Fibroblast of lung (primary cell): ENCODE data around the gene DCDC2. TPM values are rescaled to one million over a fixed set of nuclear protein-coding genes. Genes with fewer than 3 reads are reported as not detected.

Experiments
- DNase-seq, 2 donors: peaks; one replicate each; pipeline versions ENCODE4 v3.0.0 to v3.0.0-alpha.2; 2010; ENCODE audit warnings: low read depth in 2 of 2
- H2AFZ ChIP-seq: 2 replicates; pipeline ENCODE4 v1.5.1; 2012; ENCODE audit warnings: low read length, control low read depth, inconsistent platforms
- H3K27ac ChIP-seq: 2 replicates; pipeline ENCODE4 v1.5.1; 2011; ENCODE audit warnings: low read length, control low read depth; ENCODE audit not compliant: insufficient read depth
- H3K27me3 ChIP-seq: 2 replicates; pipeline ENCODE4 v1.5.1; 2011; ENCODE audit warnings: mild to moderate bottlenecking, low read length; ENCODE audit not compliant: control insufficient read depth, insufficient read depth
- H3K36me3 ChIP-seq: 2 replicates; pipeline ENCODE4 v1.5.1; 2011; ENCODE audit warnings: low read length; ENCODE audit not compliant: control insufficient read depth, insufficient read depth
- H3K4me1 ChIP-seq: 2 replicates; pipeline ENCODE4 v1.5.1; 2011; ENCODE audit warnings: low read length; ENCODE audit not compliant: control insufficient read depth, insufficient read depth; ENCODE audit errors: extremely low read depth
- H3K4me2 ChIP-seq: 2 replicates; pipeline ENCODE4 v1.5.1; 2011; ENCODE audit warnings: low read length, control low read depth; ENCODE audit not compliant: insufficient read depth; ENCODE audit errors: extremely low read depth
- H3K4me3 ChIP-seq, 4 experiments: fragments of 200-600 bp in 1 of 4; sonication (generic) in 1 of 4; replicated peaks in 1 of 4; 2 replicates each; pipeline ENCODE4 v1.5.1; 2011 to 2016; ENCODE audit warnings: low read length in 4 of 4, low read depth in 3 of 4, mild to moderate bottlenecking in 3 of 4, control low read depth in 2 of 4, inconsistent platforms in 1 of 4, mixed read lengths in 1 of 4; ENCODE audit not compliant: insufficient read depth in 1 of 4; ENCODE audit errors: control extremely low read depth in 1 of 4
- H3K79me2 ChIP-seq: 2 replicates; pipeline ENCODE4 v1.5.1; 2012; ENCODE audit warnings: mild to moderate bottlenecking, low read length, inconsistent platforms; ENCODE audit not compliant: control insufficient read depth, insufficient read depth
- H3K9ac ChIP-seq: 2 replicates; pipeline ENCODE4 v1.5.1; 2011; ENCODE audit warnings: mild to moderate bottlenecking, low read length, control low read depth; ENCODE audit not compliant: insufficient read depth
- H3K9me3 ChIP-seq: 2 replicates; pipeline ENCODE4 v1.5.1; 2012; ENCODE audit warnings: low read depth, low read length; ENCODE audit not compliant: control insufficient read depth, insufficient read depth
- H4K20me1 ChIP-seq: 2 replicates; pipeline ENCODE4 v1.5.1; 2011; ENCODE audit warnings: low read length; ENCODE audit not compliant: control insufficient read depth, insufficient read depth; ENCODE audit errors: extremely low read depth
- EZH2 ChIP-seq: IDR thresholded peaks from 2 replicates; pipeline ENCODE4 v1.5.1; 2012; ENCODE audit warnings: low read length, control low read depth, mild to moderate bottlenecking; ENCODE audit errors: missing control alignments
- polyA plus RNA-seq, 2 donors: library from polyadenylated mRNA; depleted of rRNA in 1 of 2; stranded (reverse) in 1 of 2; unstranded in 1 of 2; fragments of >200 nt; gene quantifications; 2 replicates each; pipeline ENCODE4 v1.2.1, GENCODE V29; 2011 to 2012; ENCODE audit warnings: missing spikeins in 1 of 2
- total RNA-seq: library from RNA; depleted of rRNA; stranded (reverse); fragments of >200 nt; gene quantifications from 2 replicates; pipeline ENCODE4 v1.2.1, GENCODE V29; 2014
- TF ChIP-seq, protein P1 (sequence below), 2 donors: IDR thresholded peaks in 1 of 2; conservative IDR thresholded peaks in 1 of 2; 1 replicate in 1 of 2; 2 replicates in 1 of 2; pipeline ENCODE4 v1.5.1; 2011 to 2012; ENCODE audit warnings: low read length in 2 of 2, control low read depth in 1 of 2, inconsistent platforms in 1 of 2, low read depth in 1 of 2, mild to moderate bottlenecking in 1 of 2

DCDC2 gene
- total and polyA plus RNA-seq, 2 donors (not counting 1 experiment from before 2014, with no cell fraction given), result 0.01 TPM; not detected in 1

DNA sequence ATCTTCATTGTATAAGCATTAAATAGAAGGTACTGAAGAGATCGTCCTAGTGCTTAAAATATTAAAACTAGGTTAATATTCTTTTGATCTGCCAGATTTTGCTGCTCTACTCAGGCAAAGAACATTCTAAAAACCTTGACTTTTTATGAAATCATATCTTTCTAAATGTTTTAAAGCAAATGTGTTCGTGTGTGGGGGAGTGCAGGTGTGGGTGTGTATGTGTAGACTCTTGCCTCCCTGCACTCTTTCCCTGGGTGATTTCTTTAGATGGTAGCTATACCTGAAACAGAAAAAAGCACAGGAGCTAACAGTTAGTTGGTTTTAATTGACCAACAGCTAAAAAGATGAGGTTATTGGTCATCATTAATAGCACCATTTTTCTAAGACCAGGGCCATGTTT lies 226.1 kb downstream of the DCDC2 start:
- H3K27me3 ChIP-seq, result no peaks in the 10 kb centered on the region
- H3K27ac ChIP-seq, result no peak overlapping the region
- H3K36me3 ChIP-seq, result no peaks in the 10 kb centered on the region
- TF ChIP-seq EZH2, result no peak
- TF ChIP-seq, protein P1, sequence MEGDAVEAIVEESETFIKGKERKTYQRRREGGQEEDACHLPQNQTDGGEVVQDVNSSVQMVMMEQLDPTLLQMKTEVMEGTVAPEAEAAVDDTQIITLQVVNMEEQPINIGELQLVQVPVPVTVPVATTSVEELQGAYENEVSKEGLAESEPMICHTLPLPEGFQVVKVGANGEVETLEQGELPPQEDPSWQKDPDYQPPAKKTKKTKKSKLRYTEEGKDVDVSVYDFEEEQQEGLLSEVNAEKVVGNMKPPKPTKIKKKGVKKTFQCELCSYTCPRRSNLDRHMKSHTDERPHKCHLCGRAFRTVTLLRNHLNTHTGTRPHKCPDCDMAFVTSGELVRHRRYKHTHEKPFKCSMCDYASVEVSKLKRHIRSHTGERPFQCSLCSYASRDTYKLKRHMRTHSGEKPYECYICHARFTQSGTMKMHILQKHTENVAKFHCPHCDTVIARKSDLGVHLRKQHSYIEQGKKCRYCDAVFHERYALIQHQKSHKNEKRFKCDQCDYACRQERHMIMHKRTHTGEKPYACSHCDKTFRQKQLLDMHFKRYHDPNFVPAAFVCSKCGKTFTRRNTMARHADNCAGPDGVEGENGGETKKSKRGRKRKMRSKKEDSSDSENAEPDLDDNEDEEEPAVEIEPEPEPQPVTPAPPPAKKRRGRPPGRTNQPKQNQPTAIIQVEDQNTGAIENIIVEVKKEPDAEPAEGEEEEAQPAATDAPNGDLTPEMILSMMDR (conservative IDR thresholded peaks at IDR 0.05 in 1 of 2, IDR thresholded peaks at IDR 0.05 in 1 of 2; ENCODE audit: low read depth in 1 of 2, low read length in 2 of 2), result no peak
- no peak for DNase-seq
- no peaks in the 10 kb centered on the region for H3K9me3 ChIP-seq
- no peaks in the 10 kb centered on the region for H3K4me1 ChIP-seq
- no peak overlapping the region for H3K9ac ChIP-seq
- no peaks in the 10 kb centered on the region for H4K20me1 ChIP-seq
- H2AFZ ChIP-seq, result no peak overlapping the region
- no peak overlapping the region for H3K4me3 ChIP-seq
- H3K79me2 ChIP-seq, result no peaks in the 10 kb centered on the region
- H3K4me2 ChIP-seq, result no peak overlapping the region

DNA sequence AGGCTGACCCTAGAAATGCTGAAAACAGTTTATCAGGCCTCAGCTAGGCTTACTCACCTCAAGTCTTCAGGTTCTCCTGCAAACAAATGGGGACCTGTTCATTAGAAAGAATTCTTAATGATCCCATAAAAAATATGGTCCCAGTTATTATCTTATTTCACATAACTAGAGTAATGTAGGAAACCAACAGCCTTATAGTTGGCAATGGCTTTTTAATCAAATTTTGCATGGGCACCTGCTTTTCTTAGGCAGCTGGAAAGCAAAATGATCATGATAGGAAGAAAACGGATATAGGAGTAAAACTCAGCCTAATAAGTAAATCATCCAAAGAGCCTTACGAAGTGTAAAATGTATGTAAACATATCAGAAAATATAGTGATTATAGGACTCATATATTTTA lies 230.5 kb downstream of the DCDC2 start:
- Histone ChIP-seq H3K9me3 (no peaks in the 10 kb centered on the region), H3K27ac (no peak overlapping the region), H3K9ac (no peak overlapping the region), H3K4me1 (no peaks in the 10 kb centered on the region), H3K36me3 (no peaks in the 10 kb centered on the region), H2AFZ (no peak overlapping the region), H3K27me3 (no peaks in the 10 kb centered on the region), H3K4me2 (no peak overlapping the region), H3K4me3 (no peak overlapping the region), H4K20me1 (no peaks in the 10 kb centered on the region), H3K79me2 (no peaks in the 10 kb centered on the region)
- no peak for DNase-seq
- no peak for TF ChIP-seq EZH2
- TF ChIP-seq, protein P1 (conservative IDR thresholded peaks at IDR 0.05 in 1 of 2, IDR thresholded peaks at IDR 0.05 in 1 of 2; ENCODE audit: low read depth in 1 of 2, low read length in 2 of 2), result no peak

DNA sequence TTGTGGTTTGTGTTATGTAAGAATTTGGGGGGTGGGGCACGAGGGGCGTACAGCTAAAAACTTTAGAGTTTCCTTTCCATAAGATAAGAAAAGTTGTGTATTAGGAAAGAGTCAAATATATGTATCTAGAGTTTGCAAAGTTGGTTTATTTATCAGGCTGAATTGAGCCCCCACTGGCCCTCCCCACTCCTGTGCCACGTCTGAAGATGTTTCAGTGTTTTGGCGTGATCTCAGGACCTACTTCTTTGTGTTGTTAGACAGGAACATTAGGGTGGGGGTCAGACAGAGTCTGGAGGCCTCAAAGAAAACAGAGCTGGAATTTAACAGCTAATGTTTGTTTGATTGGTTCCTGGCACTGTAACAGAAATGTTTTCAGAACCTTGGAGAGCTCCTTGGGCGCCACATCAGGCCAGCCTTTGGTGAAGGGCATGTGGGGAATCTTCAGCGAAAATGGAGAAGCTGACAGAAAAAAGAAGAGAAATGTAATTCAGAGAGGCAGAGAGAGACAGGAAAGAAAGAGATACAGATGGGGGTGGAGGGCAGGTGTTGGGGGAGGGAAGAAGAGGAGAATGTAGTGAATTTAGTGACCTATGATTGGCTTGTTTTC lies 231.2 kb downstream of the DCDC2 start:
- H3K27ac ChIP-seq, result no peak overlapping the region
- H3K4me1 ChIP-seq, result no peaks in the 10 kb centered on the region
- H2AFZ ChIP-seq, result no peak overlapping the region
- DNase-seq, result peak; percentile 51 to 55
- H3K9ac ChIP-seq, result no peak overlapping the region
- no peaks in the 10 kb centered on the region for H4K20me1 ChIP-seq
- H3K4me2 ChIP-seq, result no peak overlapping the region
- no peaks in the 10 kb centered on the region for H3K36me3 ChIP-seq
- no peaks in the 10 kb centered on the region for H3K9me3 ChIP-seq
- no peaks in the 10 kb centered on the region for H3K79me2 ChIP-seq
- TF ChIP-seq EZH2, result no peak
- TF ChIP-seq, protein P1 (conservative IDR thresholded peaks at IDR 0.05 in 1 of 2, IDR thresholded peaks at IDR 0.05 in 1 of 2; ENCODE audit: low read depth in 1 of 2, low read length in 2 of 2), result no peak
- H3K27me3 ChIP-seq, result no peaks in the 10 kb centered on the region
- H3K4me3 ChIP-seq, result no peak overlapping the region
